CD4-positive, alpha-beta T cell (primary cell): ENCODE measurements around the gene ENAM. TPM values are rescaled to one million over a fixed set of nuclear protein-coding genes. Genes with fewer than 3 reads are reported as not detected.
A peak's percentile ranks its signal among the peaks of the same experiment; 100 is the strongest.

Source experiments
- ATAC-seq: fragments of 200-7000 bp; cut with Tn5 transposase; one replicate; pipeline ENCODE4 v1.10.0; 2022; ENCODE audit warnings: mild to moderate bottlenecking; ENCODE audit not compliant: poor library complexity
- CTCF ChIA-PET: fragments of 350-600 bp; sonication (Branson Sonifier 250); formaldehyde crosslinking; loops from one replicate; lab custom pipeline; 2021; ENCODE audit warnings: antibody characterized with exemption, inconsistent platforms; lab: Charles Lee
- POLR2A ChIA-PET: fragments of 350-600 bp; sonication (Branson Sonifier 250); formaldehyde crosslinking; loops from one replicate; lab custom pipeline; 2021; ENCODE audit warnings: antibody characterized with exemption, inconsistent platforms; lab: Charles Lee
- DNase-seq, 14 experiments: peaks; one replicate each; pipeline ENCODE4 v3.0.0-alpha.2; 2013 to 2020; ENCODE audit warnings: mixed read lengths in 2 of 14
- H3K27ac ChIP-seq, 2 donors: one replicate each; pipeline versions ENCODE4 v1.5.1 to v1.7.0; 2013; ENCODE audit warnings: low read length in 2 of 2, low read depth in 1 of 2, mild to moderate bottlenecking in 1 of 2
- H3K27me3 ChIP-seq, 2 experiments: 1 replicate in 1 of 2; 2 replicates in 1 of 2; pipeline versions ENCODE4 v1.6.1 to v1.7.0; 2013; ENCODE audit warnings: low read length in 2 of 2, control low read depth in 1 of 2, mild to moderate bottlenecking in 1 of 2, moderate library complexity in 1 of 2; ENCODE audit not compliant: insufficient read depth in 2 of 2, control insufficient read depth in 1 of 2
- H3K36me3 ChIP-seq: one replicate; pipeline ENCODE4 v1.6.1; 2013; ENCODE audit warnings: low read length, control low read depth; ENCODE audit not compliant: insufficient read depth
- H3K4me1 ChIP-seq: one replicate; pipeline ENCODE4 v1.6.1; 2013; ENCODE audit warnings: low read length, control low read depth; ENCODE audit not compliant: insufficient read depth
- H3K4me3 ChIP-seq: one replicate; pipeline ENCODE4 v1.5.1; 2013; ENCODE audit warnings: mild to moderate bottlenecking, low read length, moderate library complexity
- H3K9me3 ChIP-seq, 2 experiments: 1 replicate in 1 of 2; 2 replicates in 1 of 2; pipeline versions ENCODE4 v1.6.1 to v1.7.0; 2013; ENCODE audit warnings: low read length in 2 of 2, mild to moderate bottlenecking in 2 of 2, control low read depth in 1 of 2, moderate library complexity in 1 of 2; ENCODE audit not compliant: control insufficient read depth in 1 of 2, insufficient read depth in 1 of 2
- H3K27ac Mint-ChIP-seq: one replicate; pipeline ENCODE4 v1.8.0; 2020; ENCODE audit warnings: mixed read lengths
- H3K27me3 Mint-ChIP-seq: one replicate; pipeline ENCODE4 v1.8.0; 2021; ENCODE audit warnings: mixed read lengths
- H3K36me3 Mint-ChIP-seq: one replicate; pipeline ENCODE4 v1.8.0; 2021; ENCODE audit warnings: low read depth, mixed read lengths
- H3K4me1 Mint-ChIP-seq: one replicate; pipeline ENCODE4 v1.8.0; 2021; ENCODE audit warnings: low read depth, mixed read lengths
- H3K4me3 Mint-ChIP-seq: one replicate; pipeline ENCODE4 v1.8.0; 2020; ENCODE audit warnings: mild to moderate bottlenecking, mixed read lengths
- H3K9me3 Mint-ChIP-seq: one replicate; pipeline ENCODE4 v1.8.0; 2020; ENCODE audit warnings: mixed read lengths
- intact Hi-C, 2 experiments: fragments of 100-400 bp; cut with DNase I in 1 of 2; cut with micrococcal nuclease in 1 of 2; formaldehyde crosslinking; loops; one replicate each; pipeline versions ENCODE4 v1.15.1 to v1.9.0; 2023 to 2025; cut with DNase I, micrococcal nuclease
- total RNA-seq, 174 experiments: library from RNA in 2 of 174; stranded (reverse) in 2 of 174; gene quantifications; one replicate each; pipeline ENCODE4 v1.2.3 and lab custom pipeline; 2021 to 2026
- TF ChIP-seq, protein P1 (sequence below): fragments of 200-600 bp; IDR thresholded peaks from one replicate; pipeline ENCODE4 v1.8.0; 2022; ENCODE audit warnings: antibody characterized with exemption, mild to moderate bottlenecking

Gene ENAM
- total RNA-seq, 2 experiments from 2014 or later, result not detected

DNA sequence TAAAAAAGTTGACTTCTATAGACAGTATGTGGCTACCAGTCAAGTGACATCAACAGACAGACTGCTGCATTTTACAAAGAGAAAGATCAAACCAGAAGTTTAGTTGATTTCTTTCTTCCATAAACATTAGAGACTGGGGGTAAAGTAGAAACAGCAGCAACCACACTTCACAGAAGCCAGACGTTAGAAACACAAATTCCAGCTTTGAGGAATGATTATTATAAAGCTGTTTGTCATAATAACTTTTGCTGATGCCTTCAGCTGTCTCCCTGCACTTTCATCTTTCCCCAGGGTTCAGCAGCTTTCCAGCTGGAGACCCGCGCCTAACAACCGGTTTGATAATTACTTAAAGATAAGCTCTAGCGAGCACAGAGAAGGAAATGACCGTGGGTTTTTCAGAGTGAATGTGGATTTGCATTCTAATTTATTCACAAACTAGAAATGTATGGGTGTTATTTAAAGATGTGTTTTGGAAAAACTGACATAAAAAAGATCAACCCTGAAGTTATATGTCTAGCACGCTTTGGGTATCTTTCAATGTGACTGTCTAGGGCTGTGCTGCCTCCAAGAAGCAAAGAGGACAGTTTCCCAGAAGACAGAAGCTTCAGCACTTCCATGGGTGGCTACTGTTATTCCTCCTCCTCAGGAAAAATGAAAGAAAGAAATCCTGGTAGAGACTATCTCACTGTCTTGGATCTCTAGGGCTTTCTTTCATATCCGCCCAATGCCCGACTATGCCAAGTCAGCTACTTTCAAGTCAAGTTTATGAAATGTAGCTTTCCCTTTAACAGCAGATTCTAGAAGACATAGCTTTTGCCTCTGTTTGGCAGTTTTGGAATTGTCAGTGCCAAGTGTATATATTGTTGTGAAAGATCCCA is 15.0 kb upstream of the ENAM start:
- Mint-ChIP-seq H3K36me3 (no peaks in the 10 kb centered on the region), H3K27ac (no peak overlapping the region), H3K9me3 (no peaks in the 10 kb centered on the region), H3K4me3 (peak overlapping the region; percentile 22), H3K4me1 (peaks cover 18% of the 10 kb centered on the region), H3K27me3 (peaks cover 17% of the 10 kb centered on the region)
- intact Hi-C loops, result no loop called here
- H3K27me3 ChIP-seq, result peaks cover 0 to 3% of the 10 kb centered on the region in 2 experiments
- DNase-seq (no peak), ATAC-seq (no peak)
- POLR2A ChIA-PET, result interaction anchor here (1.0 kb wide), 1 partner anchor 74 kb away, joined by 3 read pairs; no protein-coding TSS in a partner anchor
- H3K27ac ChIP-seq, result no peak overlapping the region
- no peaks in the 10 kb centered on the region for H3K36me3 ChIP-seq
- H3K9me3 ChIP-seq, result no peaks in the 10 kb centered on the region
- TF ChIP-seq, protein P1, sequence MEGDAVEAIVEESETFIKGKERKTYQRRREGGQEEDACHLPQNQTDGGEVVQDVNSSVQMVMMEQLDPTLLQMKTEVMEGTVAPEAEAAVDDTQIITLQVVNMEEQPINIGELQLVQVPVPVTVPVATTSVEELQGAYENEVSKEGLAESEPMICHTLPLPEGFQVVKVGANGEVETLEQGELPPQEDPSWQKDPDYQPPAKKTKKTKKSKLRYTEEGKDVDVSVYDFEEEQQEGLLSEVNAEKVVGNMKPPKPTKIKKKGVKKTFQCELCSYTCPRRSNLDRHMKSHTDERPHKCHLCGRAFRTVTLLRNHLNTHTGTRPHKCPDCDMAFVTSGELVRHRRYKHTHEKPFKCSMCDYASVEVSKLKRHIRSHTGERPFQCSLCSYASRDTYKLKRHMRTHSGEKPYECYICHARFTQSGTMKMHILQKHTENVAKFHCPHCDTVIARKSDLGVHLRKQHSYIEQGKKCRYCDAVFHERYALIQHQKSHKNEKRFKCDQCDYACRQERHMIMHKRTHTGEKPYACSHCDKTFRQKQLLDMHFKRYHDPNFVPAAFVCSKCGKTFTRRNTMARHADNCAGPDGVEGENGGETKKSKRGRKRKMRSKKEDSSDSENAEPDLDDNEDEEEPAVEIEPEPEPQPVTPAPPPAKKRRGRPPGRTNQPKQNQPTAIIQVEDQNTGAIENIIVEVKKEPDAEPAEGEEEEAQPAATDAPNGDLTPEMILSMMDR, result no peak
- CTCF ChIA-PET, result no interaction called here
- H3K4me1 ChIP-seq, result no peaks in the 10 kb centered on the region
- H3K4me3 ChIP-seq, result no peak overlapping the region

DNA sequence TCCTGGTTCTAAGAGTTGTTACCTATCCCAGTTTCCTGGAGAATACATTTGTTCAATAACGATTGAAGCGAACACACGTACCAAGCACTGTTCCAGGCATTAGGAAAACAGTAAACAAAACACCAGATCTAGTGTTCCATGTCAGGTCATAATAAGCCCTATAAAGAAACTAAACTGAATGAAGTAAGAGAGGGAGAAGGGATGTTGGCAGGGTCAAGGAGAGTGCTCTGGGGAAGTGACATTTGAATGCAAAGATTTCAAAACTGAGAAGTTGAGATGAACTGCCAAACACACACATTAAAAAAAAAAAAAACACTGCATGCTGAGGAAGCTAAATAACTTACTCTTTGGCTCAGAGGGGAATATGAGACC is 14.4 kb upstream of the ENAM start:
- Mint-ChIP-seq H3K9me3 (peaks cover 1% of the 10 kb centered on the region), H3K4me3 (no peak overlapping the region), H3K4me1 (peaks cover 18% of the 10 kb centered on the region), H3K27ac (no peak overlapping the region), H3K27me3 (peaks cover 16% of the 10 kb centered on the region), H3K36me3 (no peaks in the 10 kb centered on the region)
- no peak for DNase-seq
- Histone ChIP-seq H3K27ac (no peak overlapping the region), H3K27me3 (peaks cover 0 to 3% of the 10 kb centered on the region in 2 experiments), H3K4me1 (no peaks in the 10 kb centered on the region), H3K9me3 (no peaks in the 10 kb centered on the region), H3K4me3 (no peak overlapping the region), H3K36me3 (no peaks in the 10 kb centered on the region)
- no peak for ATAC-seq
- intact Hi-C loops, result no loop called here
- ChIA-PET CTCF (no interaction called here), POLR2A (interaction anchor here (1.0 kb wide), 1 partner anchor 73 kb away, joined by 3 read pairs; no protein-coding TSS in a partner anchor)
- TF ChIP-seq, protein P1, result no peak

DNA sequence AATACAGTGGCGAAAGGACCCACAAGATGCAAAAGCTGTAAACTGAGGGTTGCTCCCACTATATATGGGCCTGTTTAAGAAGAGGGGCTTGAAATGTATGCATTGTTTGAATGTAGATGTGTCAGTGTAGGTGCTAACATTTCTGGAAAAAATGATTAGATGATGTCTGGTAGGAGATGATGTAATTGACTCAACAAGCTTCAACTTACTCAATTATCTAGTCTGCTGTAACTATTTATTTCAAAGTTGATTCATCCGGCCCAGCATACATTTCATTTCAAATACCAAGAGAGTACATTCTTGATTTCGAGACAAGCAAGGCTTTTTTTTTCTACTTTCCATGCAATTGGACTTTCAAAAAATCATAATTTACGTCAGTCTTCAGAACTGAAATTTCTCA is 9.3 kb upstream of the ENAM start:
- no peaks in the 10 kb centered on the region for H3K27me3 ChIP-seq
- Mint-ChIP-seq H3K36me3 (no peaks in the 10 kb centered on the region), H3K4me1 (peaks cover under 1% of the 10 kb centered on the region), H3K9me3 (peaks cover 4% of the 10 kb centered on the region), H3K27ac (no peak overlapping the region), H3K27me3 (no peaks in the 10 kb centered on the region), H3K4me3 (no peak overlapping the region)
- CTCF ChIA-PET, result no interaction called here
- intact Hi-C loops, result no loop called here
- TF ChIP-seq, protein P1, result no peak
- no peaks in the 10 kb centered on the region for H3K36me3 ChIP-seq
- DNase-seq (peak in 1 of 14 experiments; percentile 25), ATAC-seq (peak; percentile 46)
- H3K4me3 ChIP-seq, result no peak overlapping the region
- H3K9me3 ChIP-seq, result no peaks in the 10 kb centered on the region
- POLR2A ChIA-PET, result no interaction called here
- no peaks in the 10 kb centered on the region for H3K4me1 ChIP-seq
- H3K27ac ChIP-seq, result no peak overlapping the region
